AG08396 (cell line): ENCODE data around the gene C17orf114.

Source experiments
- DNase-seq: peaks from one replicate; pipeline ENCODE4 v3.0.0; 2012; ENCODE audit warnings: low spot score, mixed read lengths

The C17orf114 gene

GRCh38 chr17:4788159-4788806 is 13.8 kb downstream of the C17orf114 start:
- no peak for DNase-seq

DNA sequence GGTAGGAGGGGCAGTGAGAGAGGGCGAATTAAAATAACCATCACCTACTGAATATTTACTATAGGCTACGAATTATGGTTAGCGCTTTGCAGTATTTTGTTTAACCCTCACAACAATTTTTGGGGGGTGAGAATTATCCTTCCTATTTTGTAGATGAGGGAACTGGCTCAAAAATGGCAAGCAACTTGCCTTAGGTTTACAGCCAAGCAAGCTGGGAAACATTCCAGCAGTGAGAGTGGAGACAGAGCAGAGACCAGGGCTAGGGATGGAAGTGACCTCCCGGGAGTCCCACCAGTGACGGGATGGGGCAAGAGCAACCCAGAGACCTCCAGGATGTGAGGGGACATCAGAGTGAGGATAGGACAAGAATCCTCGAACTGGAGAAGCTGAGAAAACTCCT is 15.6 kb downstream of the C17orf114 start:
- no peak for DNase-seq

GRCh38 chr17:4786106-4786511 is 16.0 kb downstream of the C17orf114 start, which contains the start of gene VMO1:
TSS of gene VMO1 (minus strand) at chr17:4786364. CDS start at chr17:4786352, 12 bp downstream.
- no peak for DNase-seq

- DNase-seq: no peak
Observed at GRCh38 chr17:4785311-4786105, 16.6 kb downstream of the C17orf114 start.

GRCh38 chr17:4782652-4783051 is 19.5 kb downstream of the C17orf114 start:
- DNase-seq: no peak

GRCh38 chr17:4780325-4780955 is 21.7 kb downstream of the C17orf114 start:
- no peak for DNase-seq

- DNase-seq: no peak
Observed at GRCh38 chr17:4777969-4778760, 24.0 kb downstream of the C17orf114 start.

GRCh38 chr17:4772235-4772613 is 29.9 kb downstream of the C17orf114 start:
- DNase-seq: no peak

DNA sequence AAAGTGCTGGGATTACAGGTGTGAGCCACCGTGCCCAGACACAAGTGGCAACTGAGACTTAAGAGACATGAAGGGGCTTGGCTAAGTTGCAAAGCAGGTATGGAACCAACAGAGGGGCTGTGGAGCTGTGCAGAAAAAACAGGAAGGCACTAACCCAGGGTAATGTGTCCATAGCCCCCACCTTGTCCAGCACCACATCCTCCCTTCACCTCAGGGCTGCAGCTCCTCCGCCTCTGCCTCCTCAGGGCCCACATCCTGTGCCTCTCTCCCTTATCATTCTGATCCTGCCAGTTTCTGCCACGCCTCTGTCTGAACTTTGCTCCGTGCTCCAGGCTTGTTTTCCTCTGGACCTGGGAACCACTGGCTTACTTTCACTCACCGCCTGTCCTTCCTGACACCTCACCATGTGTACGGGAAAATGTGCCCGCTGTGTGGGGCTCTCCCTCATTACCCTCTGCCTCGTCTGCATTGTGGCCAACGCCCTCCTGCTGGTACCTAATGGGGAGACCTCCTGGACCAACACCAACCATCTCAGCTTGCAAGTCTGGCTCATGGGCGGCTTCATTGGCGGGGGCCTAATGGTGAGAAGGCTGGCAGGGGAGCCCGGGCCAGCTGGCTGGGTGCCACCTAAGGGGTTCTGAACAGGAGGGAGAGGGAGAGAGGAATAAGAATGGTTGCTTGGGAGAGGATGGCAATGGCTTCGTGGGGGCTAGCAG is 30.5 kb downstream of the C17orf114 start, which contains the start of gene TM4SF5:
TSS of gene TM4SF5 (plus strand) at position 368 of the 716 bp plus-strand sequence. CDS start at position 405, 37 bp downstream.
- DNase-seq: no peak

- no peak for DNase-seq
Observed at GRCh38 chr17:4769628-4770027, 32.5 kb downstream of the C17orf114 start.

DNA sequence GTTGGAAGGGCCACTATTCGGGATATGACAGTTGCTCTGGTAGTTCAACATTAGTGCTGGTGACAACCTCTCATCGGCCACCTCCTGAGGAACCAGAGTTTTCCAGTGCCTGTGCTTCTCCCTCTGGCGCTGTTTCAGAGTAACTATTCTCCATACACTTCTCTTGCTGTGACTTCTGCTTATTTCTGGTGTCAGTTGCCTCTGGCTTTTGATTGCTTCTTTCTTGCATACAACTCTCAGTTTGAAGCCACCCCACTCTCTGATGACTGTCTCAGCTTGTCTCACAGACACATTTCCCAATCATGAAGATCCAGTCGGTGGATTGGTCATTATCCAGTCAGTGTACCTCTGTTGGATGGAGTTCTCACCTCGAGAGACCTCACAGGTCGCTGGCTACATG is 33.8 kb downstream of the C17orf114 start:
- DNase-seq: no peak

- DNase-seq: no peak
Observed at GRCh38 chr17:4766723-4767122, 35.4 kb downstream of the C17orf114 start.

DNA sequence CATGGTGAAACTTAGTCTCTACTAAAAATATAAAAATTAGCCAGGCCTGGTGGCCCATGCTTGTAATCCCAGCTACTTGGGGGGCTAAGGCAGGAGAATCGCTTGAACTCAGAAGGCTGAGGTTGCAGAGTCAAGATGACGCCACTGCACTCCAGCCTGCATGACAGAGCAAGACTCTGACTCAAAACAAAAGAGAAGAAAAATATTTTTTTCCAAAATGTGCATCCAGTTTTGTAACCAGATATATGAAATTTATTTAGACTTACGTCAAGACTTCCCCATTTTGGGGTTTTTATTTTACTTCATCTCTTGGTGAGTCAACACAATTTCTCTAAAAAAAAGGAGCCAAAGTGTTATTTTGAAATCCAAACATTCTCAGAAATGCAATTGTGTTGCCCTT is 35.9 kb downstream of the C17orf114 start:
- DNase-seq: no peak

GRCh38 chr17:4764595-4764994 is 37.5 kb downstream of the C17orf114 start:
- DNase-seq: no peak

DNA sequence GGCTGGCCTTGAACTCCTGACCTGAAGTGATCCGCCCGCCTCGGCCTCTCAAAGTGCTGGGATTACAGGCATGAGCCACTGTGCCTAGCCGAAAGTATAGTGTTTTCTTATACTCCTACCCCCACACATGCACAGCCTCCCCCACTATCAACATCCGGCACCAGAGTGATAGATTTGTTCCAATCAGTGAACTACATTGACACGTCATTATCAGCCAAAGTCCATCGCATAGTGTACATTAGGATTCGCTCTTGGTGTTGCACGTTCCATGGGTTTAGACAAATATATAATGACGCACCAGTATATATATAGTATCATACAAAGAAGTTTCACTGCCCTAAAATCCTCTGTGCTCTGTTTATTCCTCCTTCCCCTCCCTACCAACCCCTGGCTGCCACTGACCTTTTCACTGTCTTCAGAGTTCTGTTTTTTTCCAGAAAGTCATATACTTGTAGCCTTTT is 42.3 kb downstream of the C17orf114 start:
- no peak for DNase-seq

- no peak for DNase-seq
Observed at GRCh38 chr17:4753392-4753791, 48.7 kb downstream of the C17orf114 start.

DNA sequence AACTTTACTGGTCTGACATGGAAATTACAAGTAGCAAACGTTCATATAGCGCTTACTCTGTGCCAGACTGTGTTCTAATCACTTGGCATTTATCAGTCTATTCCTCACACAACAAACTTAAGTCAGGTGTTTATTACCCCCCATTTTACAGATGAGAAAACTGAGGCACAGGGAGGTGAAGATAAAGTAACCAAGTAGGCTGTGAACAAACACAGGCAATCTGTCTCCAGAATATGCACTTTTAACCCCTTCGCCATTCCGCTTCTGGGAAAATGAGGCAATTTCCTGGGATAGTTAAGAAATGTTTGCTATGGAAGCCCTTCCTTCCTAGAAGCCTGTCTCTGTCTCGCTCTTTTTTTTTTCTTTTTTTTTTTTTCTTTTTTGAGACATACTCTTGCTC is 50.2 kb downstream of the C17orf114 start:
- DNase-seq: no peak
